Uterus (tissue), 2 donors: ENCODE data around the gene ADAMTS2.

Experiments used
- POLR2A ChIP-seq, 2 donors: fragments of 450-650 bp; IDR thresholded peaks; one replicate each; pipeline ENCODE4 v1.6.1; 2016; ENCODE audit warnings: antibody characterized with exemption in 2 of 2, mild to moderate bottlenecking in 1 of 2, moderate library complexity in 1 of 2
- TF ChIP-seq, protein P1 (sequence below), 4 experiments: fragments of 200-600 bp in 2 of 4; fragments of 450-650 bp in 2 of 4; sonication (generic) in 2 of 4; IDR thresholded peaks; one replicate each; pipeline ENCODE4 v1.5.1; 2016 to 2019; ENCODE audit warnings: antibody characterized with exemption in 4 of 4, mild to moderate bottlenecking in 2 of 4, moderate library complexity in 1 of 4

DNA sequence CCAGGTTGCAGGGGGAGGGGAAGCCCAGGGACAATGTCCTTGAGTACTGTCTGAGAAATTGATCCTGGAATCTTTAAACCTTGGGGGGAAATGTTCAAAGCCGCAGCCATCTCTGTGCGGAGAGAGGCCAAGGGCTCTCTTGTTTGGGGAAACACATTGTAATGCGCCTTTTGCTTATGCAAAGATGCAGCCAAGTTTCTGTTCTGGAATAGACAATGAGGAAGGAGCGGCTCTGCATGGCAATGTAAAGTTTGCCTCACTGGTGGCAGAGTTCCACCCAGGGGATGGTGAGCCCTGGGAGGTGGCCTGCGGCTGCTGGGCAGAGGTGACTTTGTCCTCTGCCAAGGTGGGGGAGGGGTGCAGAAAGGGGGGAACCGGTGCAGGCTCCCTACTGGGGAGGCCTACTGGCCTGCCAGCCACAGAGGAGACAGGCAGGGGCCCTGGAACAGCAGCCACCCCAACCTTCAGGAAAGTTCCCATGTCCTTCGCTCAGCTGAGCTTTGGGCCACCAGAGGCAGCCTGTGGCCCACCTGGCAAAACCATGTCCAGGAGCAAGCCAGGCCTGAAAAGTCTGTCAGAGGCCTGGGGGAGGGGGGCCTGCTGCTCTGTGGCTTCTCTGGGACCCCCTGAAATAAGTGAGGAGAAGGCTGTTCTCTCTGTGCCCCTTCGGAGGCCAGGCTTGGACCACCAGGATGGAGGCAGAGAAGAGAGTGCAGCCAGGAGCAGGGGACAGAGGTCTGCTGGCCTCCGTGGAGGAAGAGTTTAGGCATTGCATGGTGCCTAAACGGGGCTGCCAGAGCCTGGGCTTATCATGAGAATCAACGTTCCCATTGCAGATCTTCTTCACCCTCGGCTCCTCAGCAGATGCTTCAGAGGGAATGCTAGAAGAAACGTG, 157.3 kb downstream of the ADAMTS2 start:
- TF ChIP-seq, protein P1, sequence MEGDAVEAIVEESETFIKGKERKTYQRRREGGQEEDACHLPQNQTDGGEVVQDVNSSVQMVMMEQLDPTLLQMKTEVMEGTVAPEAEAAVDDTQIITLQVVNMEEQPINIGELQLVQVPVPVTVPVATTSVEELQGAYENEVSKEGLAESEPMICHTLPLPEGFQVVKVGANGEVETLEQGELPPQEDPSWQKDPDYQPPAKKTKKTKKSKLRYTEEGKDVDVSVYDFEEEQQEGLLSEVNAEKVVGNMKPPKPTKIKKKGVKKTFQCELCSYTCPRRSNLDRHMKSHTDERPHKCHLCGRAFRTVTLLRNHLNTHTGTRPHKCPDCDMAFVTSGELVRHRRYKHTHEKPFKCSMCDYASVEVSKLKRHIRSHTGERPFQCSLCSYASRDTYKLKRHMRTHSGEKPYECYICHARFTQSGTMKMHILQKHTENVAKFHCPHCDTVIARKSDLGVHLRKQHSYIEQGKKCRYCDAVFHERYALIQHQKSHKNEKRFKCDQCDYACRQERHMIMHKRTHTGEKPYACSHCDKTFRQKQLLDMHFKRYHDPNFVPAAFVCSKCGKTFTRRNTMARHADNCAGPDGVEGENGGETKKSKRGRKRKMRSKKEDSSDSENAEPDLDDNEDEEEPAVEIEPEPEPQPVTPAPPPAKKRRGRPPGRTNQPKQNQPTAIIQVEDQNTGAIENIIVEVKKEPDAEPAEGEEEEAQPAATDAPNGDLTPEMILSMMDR (IDR thresholded peaks at IDR 0.05), result no peak
- TF ChIP-seq POLR2A (IDR thresholded peaks at IDR 0.05), result no peak
